Measurements from ENCODE around the gene S100A13. TPM values are rescaled to one million over a fixed set of nuclear protein-coding genes. Genes with fewer than 3 reads are reported as not detected.

S100A13 gene
- total and polyA plus RNA-seq, 9 of the 15 experiments (the other 6 are each of a cell fraction or from before 2014, with no cell fraction given), result 41.9 to 129 (median 58.0) TPM

DNA sequence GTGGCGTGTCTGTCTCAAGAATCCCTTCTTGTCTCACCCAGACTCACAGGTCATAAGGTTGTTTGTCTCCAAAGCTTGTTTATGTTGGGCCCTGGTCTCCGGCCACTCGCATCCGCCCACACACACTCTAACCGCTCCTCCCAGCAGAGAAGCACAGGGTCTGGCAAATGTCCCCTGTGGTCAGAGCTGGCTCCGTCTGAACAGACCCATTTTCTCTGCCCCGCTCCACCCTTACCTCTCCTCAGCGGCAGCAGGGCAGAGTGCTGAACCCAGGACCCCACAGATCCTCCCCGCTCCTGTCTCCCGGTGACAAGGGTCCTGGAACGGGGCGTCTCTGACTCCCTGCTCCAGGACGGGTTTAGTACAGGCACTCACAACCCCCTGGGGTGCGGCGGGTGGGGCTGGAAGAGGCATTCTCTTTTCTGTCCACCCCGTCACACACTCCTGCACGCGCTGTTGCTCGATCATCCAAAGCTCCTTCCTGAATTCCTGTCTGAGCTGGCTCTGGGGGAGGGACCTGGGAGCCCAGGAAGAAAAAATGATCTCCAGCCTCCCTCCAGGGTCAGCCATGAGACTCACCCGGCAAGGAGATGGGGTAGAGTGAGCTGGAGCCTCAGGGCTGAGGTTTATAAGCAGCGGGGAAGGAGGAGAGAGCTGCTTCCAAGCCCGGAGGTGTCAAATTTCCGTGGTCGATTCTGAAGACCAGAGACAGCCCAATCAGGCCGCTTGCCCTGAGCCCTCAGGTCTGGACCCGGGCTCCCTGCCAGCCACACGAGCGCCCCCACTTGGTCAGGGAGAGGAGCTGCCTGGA, at the start of gene S100A13 (continued):
- TF ChIP-seq, protein P1, sequence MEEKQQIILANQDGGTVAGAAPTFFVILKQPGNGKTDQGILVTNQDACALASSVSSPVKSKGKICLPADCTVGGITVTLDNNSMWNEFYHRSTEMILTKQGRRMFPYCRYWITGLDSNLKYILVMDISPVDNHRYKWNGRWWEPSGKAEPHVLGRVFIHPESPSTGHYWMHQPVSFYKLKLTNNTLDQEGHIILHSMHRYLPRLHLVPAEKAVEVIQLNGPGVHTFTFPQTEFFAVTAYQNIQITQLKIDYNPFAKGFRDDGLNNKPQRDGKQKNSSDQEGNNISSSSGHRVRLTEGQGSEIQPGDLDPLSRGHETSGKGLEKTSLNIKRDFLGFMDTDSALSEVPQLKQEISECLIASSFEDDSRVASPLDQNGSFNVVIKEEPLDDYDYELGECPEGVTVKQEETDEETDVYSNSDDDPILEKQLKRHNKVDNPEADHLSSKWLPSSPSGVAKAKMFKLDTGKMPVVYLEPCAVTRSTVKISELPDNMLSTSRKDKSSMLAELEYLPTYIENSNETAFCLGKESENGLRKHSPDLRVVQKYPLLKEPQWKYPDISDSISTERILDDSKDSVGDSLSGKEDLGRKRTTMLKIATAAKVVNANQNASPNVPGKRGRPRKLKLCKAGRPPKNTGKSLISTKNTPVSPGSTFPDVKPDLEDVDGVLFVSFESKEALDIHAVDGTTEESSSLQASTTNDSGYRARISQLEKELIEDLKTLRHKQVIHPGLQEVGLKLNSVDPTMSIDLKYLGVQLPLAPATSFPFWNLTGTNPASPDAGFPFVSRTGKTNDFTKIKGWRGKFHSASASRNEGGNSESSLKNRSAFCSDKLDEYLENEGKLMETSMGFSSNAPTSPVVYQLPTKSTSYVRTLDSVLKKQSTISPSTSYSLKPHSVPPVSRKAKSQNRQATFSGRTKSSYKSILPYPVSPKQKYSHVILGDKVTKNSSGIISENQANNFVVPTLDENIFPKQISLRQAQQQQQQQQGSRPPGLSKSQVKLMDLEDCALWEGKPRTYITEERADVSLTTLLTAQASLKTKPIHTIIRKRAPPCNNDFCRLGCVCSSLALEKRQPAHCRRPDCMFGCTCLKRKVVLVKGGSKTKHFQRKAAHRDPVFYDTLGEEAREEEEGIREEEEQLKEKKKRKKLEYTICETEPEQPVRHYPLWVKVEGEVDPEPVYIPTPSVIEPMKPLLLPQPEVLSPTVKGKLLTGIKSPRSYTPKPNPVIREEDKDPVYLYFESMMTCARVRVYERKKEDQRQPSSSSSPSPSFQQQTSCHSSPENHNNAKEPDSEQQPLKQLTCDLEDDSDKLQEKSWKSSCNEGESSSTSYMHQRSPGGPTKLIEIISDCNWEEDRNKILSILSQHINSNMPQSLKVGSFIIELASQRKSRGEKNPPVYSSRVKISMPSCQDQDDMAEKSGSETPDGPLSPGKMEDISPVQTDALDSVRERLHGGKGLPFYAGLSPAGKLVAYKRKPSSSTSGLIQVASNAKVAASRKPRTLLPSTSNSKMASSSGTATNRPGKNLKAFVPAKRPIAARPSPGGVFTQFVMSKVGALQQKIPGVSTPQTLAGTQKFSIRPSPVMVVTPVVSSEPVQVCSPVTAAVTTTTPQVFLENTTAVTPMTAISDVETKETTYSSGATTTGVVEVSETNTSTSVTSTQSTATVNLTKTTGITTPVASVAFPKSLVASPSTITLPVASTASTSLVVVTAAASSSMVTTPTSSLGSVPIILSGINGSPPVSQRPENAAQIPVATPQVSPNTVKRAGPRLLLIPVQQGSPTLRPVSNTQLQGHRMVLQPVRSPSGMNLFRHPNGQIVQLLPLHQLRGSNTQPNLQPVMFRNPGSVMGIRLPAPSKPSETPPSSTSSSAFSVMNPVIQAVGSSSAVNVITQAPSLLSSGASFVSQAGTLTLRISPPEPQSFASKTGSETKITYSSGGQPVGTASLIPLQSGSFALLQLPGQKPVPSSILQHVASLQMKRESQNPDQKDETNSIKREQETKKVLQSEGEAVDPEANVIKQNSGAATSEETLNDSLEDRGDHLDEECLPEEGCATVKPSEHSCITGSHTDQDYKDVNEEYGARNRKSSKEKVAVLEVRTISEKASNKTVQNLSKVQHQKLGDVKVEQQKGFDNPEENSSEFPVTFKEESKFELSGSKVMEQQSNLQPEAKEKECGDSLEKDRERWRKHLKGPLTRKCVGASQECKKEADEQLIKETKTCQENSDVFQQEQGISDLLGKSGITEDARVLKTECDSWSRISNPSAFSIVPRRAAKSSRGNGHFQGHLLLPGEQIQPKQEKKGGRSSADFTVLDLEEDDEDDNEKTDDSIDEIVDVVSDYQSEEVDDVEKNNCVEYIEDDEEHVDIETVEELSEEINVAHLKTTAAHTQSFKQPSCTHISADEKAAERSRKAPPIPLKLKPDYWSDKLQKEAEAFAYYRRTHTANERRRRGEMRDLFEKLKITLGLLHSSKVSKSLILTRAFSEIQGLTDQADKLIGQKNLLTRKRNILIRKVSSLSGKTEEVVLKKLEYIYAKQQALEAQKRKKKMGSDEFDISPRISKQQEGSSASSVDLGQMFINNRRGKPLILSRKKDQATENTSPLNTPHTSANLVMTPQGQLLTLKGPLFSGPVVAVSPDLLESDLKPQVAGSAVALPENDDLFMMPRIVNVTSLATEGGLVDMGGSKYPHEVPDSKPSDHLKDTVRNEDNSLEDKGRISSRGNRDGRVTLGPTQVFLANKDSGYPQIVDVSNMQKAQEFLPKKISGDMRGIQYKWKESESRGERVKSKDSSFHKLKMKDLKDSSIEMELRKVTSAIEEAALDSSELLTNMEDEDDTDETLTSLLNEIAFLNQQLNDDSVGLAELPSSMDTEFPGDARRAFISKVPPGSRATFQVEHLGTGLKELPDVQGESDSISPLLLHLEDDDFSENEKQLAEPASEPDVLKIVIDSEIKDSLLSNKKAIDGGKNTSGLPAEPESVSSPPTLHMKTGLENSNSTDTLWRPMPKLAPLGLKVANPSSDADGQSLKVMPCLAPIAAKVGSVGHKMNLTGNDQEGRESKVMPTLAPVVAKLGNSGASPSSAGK (IDR thresholded peaks at IDR 0.05), result peak; percentile 66
- TF ChIP-seq PYGO2 (tag; IDR thresholded peaks at IDR 0.05) (no peak), ZFX (CRISPR knock-in tag; IDR thresholded peaks at IDR 0.05) (peak; percentile 29; the same call in 1 of the 2 replicates), ZSCAN32 (CRISPR knock-in tag; IDR thresholded peaks at IDR 0.05) (0 out of 2 replicates have a peak, but pooled peaks have one; percentile 46), MCM7 (IDR thresholded peaks at IDR 0.05) (no peak), NFIX (CRISPR knock-in tag; IDR thresholded peaks at IDR 0.05; ENCODE audit: low read depth) (no peak), CBX1 (IDR thresholded peaks at IDR 0.05; ENCODE audit: low read depth) (peak; percentile 11; the same call in 1 of the 2 replicates), SREBF1 (IDR thresholded peaks at IDR 0.05; ENCODE audit: borderline replicate concordance, low read depth, low read length) (no peak), RBM15 (IDR thresholded peaks at IDR 0.05; ENCODE audit: insufficient read depth, low read length) (no peak), ZNF274 (IDR thresholded peaks at IDR 0.05; ENCODE audit: borderline replicate concordance, low read depth, low read length) (no peak), EGR1 (conservative IDR thresholded peaks at IDR 0.05) (peak; percentile 97)
- TF ChIP-seq, protein P2, sequence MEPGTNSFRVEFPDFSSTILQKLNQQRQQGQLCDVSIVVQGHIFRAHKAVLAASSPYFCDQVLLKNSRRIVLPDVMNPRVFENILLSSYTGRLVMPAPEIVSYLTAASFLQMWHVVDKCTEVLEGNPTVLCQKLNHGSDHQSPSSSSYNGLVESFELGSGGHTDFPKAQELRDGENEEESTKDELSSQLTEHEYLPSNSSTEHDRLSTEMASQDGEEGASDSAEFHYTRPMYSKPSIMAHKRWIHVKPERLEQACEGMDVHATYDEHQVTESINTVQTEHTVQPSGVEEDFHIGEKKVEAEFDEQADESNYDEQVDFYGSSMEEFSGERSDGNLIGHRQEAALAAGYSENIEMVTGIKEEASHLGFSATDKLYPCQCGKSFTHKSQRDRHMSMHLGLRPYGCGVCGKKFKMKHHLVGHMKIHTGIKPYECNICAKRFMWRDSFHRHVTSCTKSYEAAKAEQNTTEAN (CRISPR knock-in tag; IDR thresholded peaks at IDR 0.05), result 0 out of 2 replicates have a peak, but pooled peaks have one; percentile 41
- TF ChIP-seq, protein P3, sequence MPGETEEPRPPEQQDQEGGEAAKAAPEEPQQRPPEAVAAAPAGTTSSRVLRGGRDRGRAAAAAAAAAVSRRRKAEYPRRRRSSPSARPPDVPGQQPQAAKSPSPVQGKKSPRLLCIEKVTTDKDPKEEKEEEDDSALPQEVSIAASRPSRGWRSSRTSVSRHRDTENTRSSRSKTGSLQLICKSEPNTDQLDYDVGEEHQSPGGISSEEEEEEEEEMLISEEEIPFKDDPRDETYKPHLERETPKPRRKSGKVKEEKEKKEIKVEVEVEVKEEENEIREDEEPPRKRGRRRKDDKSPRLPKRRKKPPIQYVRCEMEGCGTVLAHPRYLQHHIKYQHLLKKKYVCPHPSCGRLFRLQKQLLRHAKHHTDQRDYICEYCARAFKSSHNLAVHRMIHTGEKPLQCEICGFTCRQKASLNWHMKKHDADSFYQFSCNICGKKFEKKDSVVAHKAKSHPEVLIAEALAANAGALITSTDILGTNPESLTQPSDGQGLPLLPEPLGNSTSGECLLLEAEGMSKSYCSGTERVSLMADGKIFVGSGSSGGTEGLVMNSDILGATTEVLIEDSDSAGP (CRISPR knock-in tag; IDR thresholded peaks at IDR 0.05), result no peak

All from K562 (cell line).